Non-pigmented ciliary epithelial cell (primary cell): Measurements from ENCODE around the gene BLM.
"Not testable (repeated sequence)": the region's sequence is repeated elsewhere in the genome, so short reads cannot be mapped to it uniquely, and the experiment has no call there.

Experiments used
- DNase-seq: peaks from one replicate; pipeline ENCODE4 v3.0.0-alpha.2; 2010; ENCODE audit warnings: low read depth

Gene BLM

GRCh38 chr15:90740545-90740944 lies 23.4 kb downstream of the BLM start:
- not testable (repeated sequence) for DNase-seq

GRCh38 chr15:90742087-90742486 lies 24.9 kb downstream of the BLM start:
- DNase-seq: no peak

- DNase-seq: no peak
Observed at GRCh38 chr15:90743407-90743806, 26.3 kb downstream of the BLM start.

GRCh38 chr15:90744759-90745402 lies 27.7 kb downstream of the BLM start:
- no peak for DNase-seq

GRCh38 chr15:90749754-90750153 lies 32.6 kb downstream of the BLM start:
- DNase-seq: no peak

- peak; percentile 6 for DNase-seq
Observed at GRCh38 chr15:90750186-90750585, 33.0 kb downstream of the BLM start.

GRCh38 chr15:90751300-90751825 lies 34.2 kb downstream of the BLM start:
- DNase-seq: no peak

- DNase-seq: no peak
Observed at GRCh38 chr15:90756916-90757315, 39.8 kb downstream of the BLM start.

- DNase-seq: no peak
Observed at GRCh38 chr15:90757461-90757860, 40.3 kb downstream of the BLM start.

GRCh38 chr15:90760661-90761232 lies 43.6 kb downstream of the BLM start:
- DNase-seq: no peak

GRCh38 chr15:90761629-90762028 lies 44.5 kb downstream of the BLM start:
- no peak for DNase-seq

GRCh38 chr15:90762109-90762508 lies 45.0 kb downstream of the BLM start:
- DNase-seq: peak; percentile 8

- DNase-seq: no peak
Observed at GRCh38 chr15:90763366-90764099, 46.4 kb downstream of the BLM start.

GRCh38 chr15:90765531-90765930 lies 48.4 kb downstream of the BLM start:
- no peak for DNase-seq

- no peak for DNase-seq
Observed at GRCh38 chr15:90765966-90766365, 48.8 kb downstream of the BLM start.

- DNase-seq: no peak
Observed at GRCh38 chr15:90769375-90769774, 52.2 kb downstream of the BLM start.

GRCh38 chr15:90773485-90773884 lies 56.3 kb downstream of the BLM start:
- no peak for DNase-seq

- peak; percentile 59 for DNase-seq
Observed at GRCh38 chr15:90774731-90775514, 57.8 kb downstream of the BLM start.

- DNase-seq: no peak
Observed at GRCh38 chr15:90780916-90781315, 63.8 kb downstream of the BLM start.

GRCh38 chr15:90782442-90782841 lies 65.3 kb downstream of the BLM start:
- DNase-seq: no peak

- DNase-seq: peak; percentile 4
Observed at GRCh38 chr15:90787881-90788280, 70.7 kb downstream of the BLM start.

GRCh38 chr15:90789462-90789861 lies 72.3 kb downstream of the BLM start:
- DNase-seq: no peak
